NCI-H1048 (cell line): ENCODE measurements around the gene SPAG6.
"Not testable (repeated sequence)": the region's sequence is repeated elsewhere in the genome, so short reads cannot be mapped to it uniquely, and the experiment has no call there.

Source experiments
- DNase-seq: peaks from one replicate; lab custom pipeline; 2025; lab: John Stamatoyannopoulos, UW

The SPAG6 gene

DNA sequence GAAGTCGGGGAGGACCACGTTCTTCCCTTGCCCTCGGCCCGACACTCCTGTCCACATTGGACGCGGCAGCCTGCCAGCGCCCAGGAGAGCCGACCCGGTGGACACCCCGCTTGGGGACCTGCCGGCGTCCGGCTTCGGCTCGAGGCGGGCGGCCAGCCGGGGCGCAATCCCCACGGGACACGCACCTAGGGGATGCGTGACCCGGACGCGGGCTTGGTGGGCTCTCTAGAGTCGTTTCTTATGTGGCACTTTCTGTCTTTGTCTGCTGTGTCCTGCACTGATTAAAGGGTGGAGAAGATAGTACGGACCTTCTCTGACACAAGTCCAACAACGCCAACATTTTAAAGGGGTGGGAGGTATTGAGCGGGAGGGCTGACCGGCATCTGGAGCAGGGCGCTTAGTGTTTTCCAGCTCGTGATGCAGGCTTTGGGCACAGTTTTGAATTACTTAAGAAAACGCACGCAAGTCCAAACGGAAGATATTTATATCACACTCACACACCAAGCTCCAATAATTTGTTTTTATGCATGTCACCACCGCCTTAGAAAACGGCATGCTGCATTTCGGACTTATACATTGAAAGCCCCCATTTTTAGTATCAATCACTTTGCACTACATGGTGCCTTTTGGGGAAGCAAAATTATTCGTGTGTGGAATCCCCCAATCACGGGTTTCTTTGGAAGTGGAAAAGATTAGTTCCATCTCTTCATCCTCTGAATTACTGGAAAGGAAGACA, 3.9 kb upstream of the SPAG6 start:
- DNase-seq, result no peak

DNA sequence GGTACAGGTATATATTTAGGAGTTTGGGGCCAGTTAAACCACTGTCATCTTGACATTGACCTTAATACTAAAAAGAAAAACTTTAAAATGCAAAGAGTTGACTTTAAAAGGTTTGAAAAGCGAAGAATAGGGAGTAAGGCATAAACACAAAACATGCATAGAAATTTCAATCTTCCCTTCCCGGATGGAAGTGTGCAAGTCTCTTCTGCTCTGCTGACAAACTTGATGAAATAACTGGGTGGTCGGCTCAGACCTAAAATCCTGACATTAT, 3.4 kb upstream of the SPAG6 start:
- no peak for DNase-seq

DNA sequence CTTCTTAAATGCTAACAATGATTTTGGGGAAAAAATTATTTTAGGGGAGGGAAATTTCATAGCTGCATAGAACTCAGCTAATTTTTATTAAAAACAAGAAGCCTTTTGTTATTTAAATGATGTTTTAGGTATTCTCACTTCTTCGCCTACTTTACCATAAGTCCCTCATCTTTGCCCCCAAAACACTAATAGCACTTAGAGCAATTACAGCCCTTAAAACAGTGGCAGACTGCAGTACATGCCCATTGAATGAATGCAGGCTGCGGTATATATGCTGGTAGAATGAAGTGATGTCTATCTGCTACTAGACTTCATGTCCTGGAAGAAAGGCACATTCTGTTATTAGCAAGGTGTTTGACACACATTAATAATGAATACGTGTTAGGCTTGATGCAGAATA, 2.9 kb upstream of the SPAG6 start:
- DNase-seq, result no peak

DNA sequence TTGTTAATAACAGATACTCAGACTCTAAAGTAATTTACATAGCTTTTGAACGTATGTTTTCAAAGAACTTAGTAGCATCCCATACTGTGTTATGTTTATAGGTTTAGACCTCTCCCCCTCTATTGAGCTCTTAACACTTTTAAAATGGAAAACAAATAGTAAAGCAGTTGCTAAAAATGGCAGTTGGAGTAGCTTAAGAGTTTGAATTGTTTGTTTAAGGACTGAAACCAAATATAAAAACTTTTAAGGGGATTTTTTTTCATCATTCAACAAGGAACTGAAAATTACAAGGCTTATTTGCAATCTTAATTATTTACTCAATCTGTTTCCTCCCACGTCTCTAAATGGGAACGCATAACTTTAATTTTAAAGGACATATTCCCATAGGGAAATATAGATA, 1.6 kb upstream of the SPAG6 start:
- DNase-seq, result no peak

DNA sequence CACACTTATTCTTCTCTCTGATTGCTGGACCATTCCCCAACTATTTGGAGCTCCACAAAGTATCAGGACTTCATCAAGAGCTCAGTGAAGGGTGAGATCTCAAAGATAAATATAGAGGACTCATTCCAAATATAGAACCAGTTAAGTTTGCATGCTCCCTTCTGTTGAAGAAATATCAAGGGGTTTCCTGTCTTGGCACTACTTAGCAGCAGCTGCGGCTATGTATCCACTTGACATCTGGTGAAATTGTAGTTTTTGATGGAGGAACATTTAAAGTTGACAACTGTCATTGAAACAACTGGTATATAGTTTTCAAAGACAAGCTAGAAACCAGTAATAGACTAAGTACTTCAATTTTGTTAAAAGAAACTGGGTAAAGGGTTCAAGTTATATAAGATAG, 1.0 kb upstream of the SPAG6 start:
- DNase-seq, result no peak

DNA sequence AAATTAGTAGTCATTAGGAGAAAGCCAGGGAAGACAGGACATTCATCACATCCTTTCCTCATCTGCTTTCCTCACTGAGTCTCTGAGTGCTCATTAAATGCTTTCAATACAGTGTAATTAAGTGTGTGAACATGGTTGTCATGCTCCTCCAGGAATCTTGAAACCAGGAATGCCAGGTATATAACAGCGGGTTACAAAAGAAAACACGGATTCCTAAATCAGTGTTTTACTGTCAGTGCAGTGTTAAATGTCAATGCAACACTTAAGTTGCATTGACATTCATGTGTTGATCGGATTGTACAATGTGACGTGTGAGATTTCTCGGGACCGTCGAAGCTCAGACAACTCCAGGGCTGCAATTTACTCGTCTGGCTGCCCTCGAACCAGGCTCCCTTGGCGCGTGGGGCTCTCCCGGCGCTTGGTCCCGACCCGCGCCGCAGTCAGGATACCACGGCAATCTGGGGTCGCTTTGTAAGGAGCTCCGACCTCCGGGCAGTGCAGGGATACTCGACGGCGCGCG, 455 bp upstream of the SPAG6 start:
- no peak for DNase-seq

DNA sequence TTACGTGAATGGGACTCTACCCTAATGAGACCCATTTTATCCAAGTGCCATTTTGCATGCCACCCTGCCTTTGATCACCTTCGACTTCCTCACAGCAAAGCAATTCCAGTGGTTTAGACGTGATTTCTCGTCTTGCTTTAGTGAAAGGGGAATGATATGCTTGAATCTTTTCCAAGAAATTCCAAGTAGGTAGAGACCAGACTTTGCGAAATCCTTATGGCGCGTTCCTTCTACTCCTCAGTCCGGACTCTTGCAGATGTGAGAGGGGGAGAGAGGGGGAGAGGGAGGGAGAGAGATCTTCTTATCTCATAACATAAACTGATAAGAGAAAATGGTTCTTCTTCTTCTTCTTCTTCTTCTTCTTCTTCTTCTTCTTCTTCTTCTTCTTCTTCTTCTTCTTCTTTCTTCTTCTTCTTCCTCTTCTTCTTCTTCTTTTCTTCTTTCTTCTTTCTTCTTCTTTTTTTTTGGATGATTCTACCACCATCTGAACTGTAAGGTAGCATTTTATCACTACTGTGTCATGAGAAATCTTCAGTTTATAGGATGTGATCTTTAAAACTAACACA, 883 bp downstream of the SPAG6 start:
- no peak for DNase-seq

DNA sequence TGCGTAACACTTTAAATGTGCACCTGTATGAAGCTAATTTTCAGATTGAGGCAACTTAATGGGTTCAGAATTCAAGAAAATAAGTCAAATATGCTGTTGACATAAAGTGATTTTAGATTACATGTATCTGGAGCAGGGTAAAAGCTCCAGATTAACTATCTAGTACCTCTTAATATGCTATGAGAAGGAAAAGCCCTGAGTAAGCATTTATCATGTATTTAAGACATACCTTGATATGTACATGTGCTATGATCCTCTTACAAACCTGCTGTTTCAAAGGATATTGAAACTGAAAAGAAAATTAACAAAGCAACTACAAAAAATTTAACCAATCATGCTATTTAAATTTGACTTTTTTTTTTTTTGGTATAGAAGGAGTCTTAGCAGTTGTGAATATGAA, 4.5 kb downstream of the SPAG6 start:
- no peak for DNase-seq

DNA sequence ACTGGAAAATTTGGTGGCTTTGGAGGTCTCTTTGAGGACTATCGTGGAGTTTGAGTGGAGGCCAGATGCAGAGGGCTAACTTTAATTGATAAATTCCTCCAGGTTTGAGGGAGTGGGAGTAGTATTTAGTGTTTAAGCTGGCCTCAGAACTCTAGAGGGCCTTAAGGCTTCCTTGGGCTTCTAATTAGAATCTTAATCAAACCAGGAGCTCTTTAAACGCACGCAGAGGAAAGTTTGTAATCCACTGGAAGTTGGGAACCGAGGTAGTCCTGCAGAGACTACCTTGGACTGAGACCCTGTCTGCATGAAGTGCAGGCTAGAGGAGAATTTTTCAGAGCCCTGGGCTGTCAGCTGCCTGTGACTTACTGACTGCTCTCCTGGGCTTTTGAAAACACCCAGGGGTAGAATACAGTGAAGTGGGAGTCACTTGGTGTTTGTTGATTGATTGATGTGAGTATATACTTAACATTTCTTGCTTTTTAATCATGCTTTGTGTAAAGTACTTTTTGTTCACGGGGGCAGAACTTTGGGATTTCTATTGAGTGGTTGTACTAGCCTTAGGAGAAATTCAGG, 5.9 kb downstream of the SPAG6 start:
- DNase-seq, result no peak

DNA sequence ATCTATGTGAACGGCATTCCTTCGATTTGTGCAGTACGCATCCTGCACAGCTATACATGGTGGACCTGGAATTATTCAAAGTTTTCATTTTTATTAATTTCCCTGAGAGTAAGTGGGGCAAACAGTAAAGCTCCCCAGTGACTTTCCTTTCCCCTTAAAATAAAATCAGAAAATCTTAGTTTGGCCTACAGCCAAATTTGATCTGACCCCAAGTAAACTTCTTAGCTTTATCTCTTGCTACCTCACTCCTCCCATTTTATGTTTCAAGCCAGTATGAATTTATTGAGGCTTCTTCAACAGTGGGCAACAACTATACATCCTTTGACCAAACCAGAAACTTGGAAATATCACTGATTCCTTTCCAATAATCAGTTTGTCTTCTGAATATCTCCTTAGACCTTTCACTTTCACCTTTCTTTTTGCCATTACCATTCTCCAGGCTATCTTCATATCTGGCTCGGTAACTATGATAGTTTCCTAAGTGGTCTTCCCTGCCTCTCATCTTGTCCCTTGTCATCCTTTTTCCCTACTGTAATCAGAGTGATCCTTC, 11.1 kb downstream of the SPAG6 start:
- no peak for DNase-seq

DNA sequence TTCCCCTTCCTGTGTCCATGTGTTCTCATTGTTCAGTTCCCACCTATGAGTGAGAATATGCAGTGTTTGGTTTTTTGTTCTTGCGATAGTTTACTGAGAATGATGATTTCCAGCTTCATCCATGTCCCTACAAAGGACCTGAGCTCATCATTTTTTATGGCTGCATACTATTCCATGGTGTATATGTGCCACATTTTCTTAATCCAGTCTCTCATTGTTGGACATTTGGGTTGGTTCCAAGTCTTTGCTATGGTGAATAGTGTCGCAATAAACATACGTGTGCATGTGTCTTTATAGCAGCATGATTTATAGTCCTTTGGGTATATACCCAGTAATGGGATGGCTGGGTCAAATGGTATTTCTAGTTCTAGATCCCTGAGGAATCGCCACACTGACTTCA, 12.5 kb downstream of the SPAG6 start:
- DNase-seq, result not testable (repeated sequence)

DNA sequence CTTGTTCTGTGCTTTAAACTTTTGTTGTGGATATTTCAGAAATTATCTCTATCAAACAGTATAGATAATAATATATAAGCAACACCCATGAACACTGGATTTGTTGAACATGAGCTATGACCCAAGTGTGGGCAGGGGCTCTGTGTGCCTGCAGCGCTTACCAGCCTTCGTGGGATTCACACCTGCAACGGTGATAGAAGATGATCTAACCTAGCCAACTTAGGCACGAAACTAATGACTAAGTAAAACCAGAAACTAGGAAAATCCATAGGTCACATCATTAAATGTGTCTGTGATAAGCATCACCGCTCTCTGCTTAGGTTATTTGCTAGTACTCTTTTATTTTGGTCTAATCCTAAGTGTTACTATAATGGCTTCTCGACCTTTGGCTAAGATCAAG, 18.0 kb downstream of the SPAG6 start:
- DNase-seq, result no peak

DNA sequence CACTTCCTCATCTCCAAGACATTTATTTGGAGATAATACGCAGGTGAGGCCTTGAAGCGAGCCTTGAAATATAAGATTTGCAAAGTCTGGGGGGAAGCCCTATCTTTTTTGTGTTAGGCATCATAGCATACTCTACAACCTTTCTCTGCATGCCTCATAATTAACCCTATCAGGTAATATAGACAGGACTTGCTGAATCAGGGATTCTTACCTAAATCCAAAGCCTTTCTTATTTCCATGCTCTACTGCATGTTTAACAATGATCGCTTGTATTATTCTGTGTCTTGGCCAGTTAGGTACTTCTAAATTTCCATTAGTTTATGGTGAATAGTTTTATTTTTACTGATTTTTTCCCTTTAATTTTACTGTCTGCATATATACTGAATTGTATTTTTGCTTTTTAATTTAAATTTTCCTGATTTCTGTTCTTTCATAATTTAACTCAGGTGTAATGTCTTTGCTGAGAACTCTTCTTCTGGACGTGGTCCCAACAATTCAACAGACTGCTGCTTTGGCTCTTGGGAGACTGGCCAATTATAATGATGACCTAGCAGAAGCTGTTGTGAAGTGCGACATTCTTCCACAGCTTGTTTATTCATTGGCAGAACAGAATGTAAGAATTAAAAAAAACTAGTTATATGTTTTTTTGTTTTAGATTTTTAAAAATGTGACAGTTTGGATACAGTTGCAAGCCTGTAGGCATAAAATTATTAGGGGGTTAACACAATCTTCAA, 19.3 kb downstream of the SPAG6 start:
- no peak for DNase-seq

DNA sequence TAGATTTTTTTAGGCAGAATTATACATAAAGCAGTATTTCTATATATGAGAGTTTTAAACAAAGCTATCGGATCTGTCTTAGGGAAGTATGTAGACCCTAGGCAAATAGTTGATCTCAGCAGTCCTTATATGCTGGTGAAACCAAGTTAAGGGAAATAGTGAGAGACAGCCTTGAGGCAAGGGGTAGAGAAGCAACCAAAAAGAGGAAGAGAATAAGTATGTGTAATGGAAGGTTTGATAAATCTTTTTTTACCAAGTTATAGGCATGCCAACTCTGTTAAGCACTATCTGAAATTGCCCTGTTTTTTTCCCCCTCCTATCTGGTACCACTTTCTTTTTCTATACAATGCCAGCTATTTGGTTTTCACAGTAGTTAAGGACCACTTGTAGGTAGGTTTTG, 19.9 kb downstream of the SPAG6 start:
- DNase-seq, result no peak

DNA sequence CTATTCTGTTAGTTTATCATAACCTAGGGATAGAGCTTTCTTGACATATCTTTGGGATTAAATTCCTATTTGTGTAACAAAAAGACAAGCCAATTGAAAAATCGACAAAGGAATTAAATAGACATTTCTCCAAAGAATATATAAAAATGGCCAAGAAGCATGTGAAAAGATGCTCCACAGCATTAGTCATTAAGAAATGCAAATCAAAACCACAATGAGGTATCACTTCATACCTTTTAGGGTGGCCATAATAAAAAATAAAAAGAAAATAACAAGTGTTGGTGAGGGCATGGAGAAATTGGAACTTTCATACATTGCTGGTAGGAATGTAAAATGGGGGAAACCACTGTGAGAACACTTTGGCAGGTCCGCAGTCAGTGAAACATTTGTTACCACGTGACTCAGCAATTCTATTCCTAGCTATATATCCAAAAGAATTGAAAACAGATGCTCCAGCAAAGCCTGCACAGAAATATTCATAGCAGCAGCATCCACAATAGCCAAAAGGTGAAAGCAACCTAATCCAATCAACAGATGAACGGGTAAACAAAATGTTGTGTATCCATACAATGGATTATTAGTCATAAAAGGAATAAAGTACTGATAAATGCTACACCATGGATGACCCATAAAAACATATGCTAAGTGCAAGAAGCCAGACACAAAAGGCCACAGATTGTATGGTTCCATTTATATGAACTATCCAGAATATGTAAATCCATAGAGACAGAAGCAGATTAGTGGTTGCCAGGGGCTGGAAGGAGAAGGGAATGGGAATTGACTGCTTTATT, 20.5 kb downstream of the SPAG6 start:
- DNase-seq, result no peak

DNA sequence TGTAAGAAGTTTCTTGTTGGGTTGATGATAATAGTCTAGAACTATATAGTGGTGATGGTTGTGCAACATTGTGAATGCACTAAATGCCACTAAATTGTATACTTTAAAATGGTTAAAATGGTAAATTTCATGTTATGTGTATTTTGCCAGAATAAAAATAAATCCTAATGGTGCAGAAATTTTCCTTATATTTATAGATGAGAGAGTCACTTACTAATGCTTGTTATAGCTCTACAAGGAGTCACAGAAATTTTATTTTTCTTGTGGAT, 21.1 kb downstream of the SPAG6 start:
- DNase-seq, result no peak

DNA sequence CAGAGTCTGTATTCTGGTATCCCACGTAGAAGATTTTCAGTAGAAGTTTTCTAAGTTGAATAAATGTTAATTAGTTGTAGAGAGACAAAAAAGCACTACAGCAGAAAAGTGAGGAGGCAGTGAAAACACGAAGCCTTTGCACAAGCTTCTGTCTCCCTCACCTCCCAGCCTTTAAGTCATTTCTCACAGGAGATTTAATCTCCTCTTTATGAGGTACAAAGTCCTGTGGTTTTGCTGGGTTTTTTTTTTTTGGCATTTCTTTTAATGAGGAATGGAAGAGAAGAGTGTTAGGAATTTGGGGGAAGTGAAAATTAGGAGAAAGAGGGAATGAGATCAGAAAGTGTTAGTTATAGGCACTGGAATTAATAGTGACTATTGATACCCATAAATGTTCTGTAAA, 21.5 kb downstream of the SPAG6 start:
- no peak for DNase-seq

DNA sequence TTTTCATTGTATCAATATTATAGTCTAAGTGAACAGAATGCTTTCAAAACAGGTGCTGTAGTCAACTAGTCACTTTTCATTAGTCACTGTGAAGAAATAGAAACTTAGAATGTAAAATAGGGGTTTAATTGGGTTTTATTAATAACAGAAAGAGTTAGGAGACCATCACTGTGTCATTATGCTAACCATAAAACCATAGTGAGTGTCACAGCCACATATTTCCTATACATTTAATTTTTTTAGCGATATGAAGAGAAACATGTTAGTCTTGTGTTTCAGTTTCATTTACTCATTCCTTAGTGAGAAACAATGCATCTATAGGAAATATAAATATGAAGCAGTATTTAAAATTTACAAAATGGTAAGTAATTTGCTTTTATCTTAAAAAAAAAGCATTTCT, 22.2 kb downstream of the SPAG6 start:
- DNase-seq, result no peak

DNA sequence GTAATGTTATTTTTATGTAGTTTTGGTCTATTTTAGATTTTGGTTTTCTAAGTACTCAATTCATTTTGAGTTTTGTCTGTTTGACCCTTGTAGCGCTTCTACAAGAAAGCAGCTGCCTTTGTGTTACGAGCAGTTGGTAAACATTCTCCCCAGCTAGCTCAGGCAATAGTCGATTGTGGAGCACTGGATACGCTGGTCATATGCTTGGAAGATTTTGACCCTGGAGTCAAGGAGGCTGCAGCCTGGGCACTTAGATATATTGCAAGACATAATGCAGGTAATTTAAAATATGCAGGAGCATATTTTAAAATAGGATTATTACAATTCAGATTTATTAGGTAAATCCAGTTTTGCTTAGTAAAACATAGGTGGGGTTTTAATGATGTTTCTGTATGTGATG, 23.1 kb downstream of the SPAG6 start:
- DNase-seq, result no peak

DNA sequence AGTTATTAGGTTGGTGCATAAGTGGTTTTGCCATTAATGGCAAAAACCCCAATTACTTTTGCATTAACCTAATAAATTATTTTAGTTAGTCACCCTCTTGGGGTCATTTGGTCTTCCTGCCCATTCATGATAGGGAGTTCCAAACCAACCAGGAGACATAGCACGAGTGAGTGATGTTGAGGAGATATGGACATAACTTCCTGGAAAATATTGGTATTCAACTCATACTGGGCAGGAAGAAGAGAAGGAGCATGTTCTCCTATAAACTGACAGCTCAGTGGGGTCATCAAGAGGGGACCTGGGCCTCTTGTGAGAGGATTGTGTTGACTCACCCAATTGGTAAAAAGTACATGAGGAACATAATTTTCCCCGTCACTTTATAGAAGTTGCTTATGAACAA, 23.7 kb downstream of the SPAG6 start:
- no peak for DNase-seq

DNA sequence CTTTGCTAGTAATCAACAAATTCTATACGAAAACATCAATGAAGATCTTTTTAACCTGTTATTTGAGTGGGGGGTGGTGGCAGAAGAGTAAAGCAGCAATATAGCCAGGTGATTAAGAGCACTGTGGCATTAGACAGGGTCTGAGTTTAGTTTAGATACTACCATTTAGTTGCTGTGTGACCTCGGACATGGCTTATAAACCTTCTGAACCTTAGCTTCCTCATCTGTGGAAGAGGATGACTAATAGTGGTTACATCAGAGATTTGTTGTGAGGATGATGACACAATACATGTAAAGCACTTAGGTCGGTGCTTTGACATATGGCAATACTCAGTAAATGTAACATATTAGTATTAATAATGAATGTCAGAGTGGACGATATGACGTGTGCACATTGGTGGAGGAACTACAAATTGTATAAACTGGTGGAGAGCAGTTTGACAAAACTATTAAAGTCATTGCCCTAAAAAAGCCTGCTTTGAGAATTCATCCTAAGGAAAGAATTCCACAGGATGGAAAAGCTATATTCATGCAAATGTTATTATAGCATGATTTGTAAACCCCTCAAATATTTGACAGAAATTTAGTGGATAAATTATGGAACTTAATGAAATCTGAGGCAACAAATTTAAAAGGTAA, 24.3 kb downstream of the SPAG6 start:
- DNase-seq, result no peak

DNA sequence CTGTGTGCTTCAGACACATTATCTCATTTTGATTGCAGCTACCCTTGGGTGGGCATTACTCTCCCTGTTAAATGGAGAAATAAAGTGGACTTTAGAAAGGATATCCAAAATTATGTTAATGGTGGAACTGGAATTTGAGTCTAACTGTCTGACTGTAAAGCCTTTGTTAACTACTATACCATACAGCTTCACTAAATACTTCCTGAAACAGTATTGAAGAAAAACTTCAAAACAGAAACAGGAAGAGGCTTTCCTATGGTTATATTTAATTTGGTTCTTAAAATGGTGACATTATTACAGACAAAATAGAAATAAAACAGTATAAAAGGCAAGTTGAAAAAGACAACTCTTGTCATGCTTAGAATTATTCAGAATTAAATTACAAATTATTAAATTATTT, 25.0 kb downstream of the SPAG6 start:
- no peak for DNase-seq
